ENCODE data around the gene CHURC1.

CHURC1 gene

GRCh38 chr14:64914237-64915028 is at the start of gene CHURC1:
Gene CHURC1, plus strand, starts transcription at chr14:64914455. Its CDS starts 41 bp downstream, at chr14:64914496.
- CTCF ChIA-PET = interaction anchor here (1.0 to 2.7 kb wide), 6 partner anchors 9 to 113 kb away, joined by 3 to 14 read pairs (median 4); no protein-coding TSS in a partner anchor
- POLR2A ChIA-PET = interaction anchor here (0.6 to 0.9 kb wide), 5 partner anchors 9 to 526 kb away, joined by 3 to 4 read pairs (median 3); no protein-coding TSS in a partner anchor
- TF ChIP-seq CTCF (IDR thresholded peaks at IDR 0.05; ENCODE audit: insufficient read depth, low read length, missing control alignments) = no peak
- H3K4me3 ChIP-seq (ENCODE audit: low read depth, low read length) = peak within 1 kb of the TSS; percentile 98
- peak; percentile 84 for DNase-seq (ENCODE audit: low read depth, low spot score)

- no peak for DNase-seq (ENCODE audit: low read depth, low spot score)
- POLR2A ChIA-PET = no interaction called here
- CTCF ChIA-PET = interaction anchor here (1.0 to 3.0 kb wide), 3 partner anchors 24 to 59 kb away, joined by 3 to 16 read pairs (median 6); no protein-coding TSS in a partner anchor
- H3K4me3 ChIP-seq (ENCODE audit: low read depth, low read length) = no peak overlapping the region
- no peak for TF ChIP-seq CTCF (IDR thresholded peaks at IDR 0.05; ENCODE audit: insufficient read depth, low read length, missing control alignments)
Observed at GRCh38 chr14:64865109-64865508, 49.1 kb upstream of the CHURC1 start.

- no peak for TF ChIP-seq CTCF (IDR thresholded peaks at IDR 0.05; ENCODE audit: insufficient read depth, low read length, missing control alignments)
- no peak for DNase-seq (ENCODE audit: low read depth, low spot score)
- no peak overlapping the region for H3K4me3 ChIP-seq (ENCODE audit: low read depth, low read length)
- ChIA-PET POLR2A (no interaction called here), CTCF (interaction anchor here (1.0 to 3.0 kb wide), 3 partner anchors 25 to 65 kb away, joined by 3 to 16 read pairs (median 6); no protein-coding TSS in a partner anchor)
Observed at GRCh38 chr14:64865992-64866391, 48.3 kb upstream of the CHURC1 start.

GRCh38 chr14:64867182-64867581 is 47.1 kb upstream of the CHURC1 start:
- DNase-seq (ENCODE audit: low read depth, low spot score) = no peak
- ChIA-PET POLR2A (no interaction called here), CTCF (interaction anchor here (1.0 to 3.0 kb wide), 3 partner anchors 26 to 45 kb away, joined by 3 to 6 read pairs (median 4); no protein-coding TSS in a partner anchor)

GRCh38 chr14:64868379-64868778 is 45.9 kb upstream of the CHURC1 start:
- CTCF ChIA-PET = interaction anchor here (1.0 to 2.2 kb wide), 6 partner anchors 12 to 198 kb away, joined by 3 to 16 read pairs (median 4); no protein-coding TSS in a partner anchor
- no peak overlapping the region for H3K4me3 ChIP-seq (ENCODE audit: low read depth, low read length)
- POLR2A ChIA-PET = no interaction called here
- no peak for TF ChIP-seq CTCF (IDR thresholded peaks at IDR 0.05; ENCODE audit: insufficient read depth, low read length, missing control alignments)
- no peak for DNase-seq (ENCODE audit: low read depth, low spot score)

More at GRCh38 chr14:64867182-64867581, 47.1 kb upstream of the CHURC1 start:
- TF ChIP-seq CTCF (IDR thresholded peaks at IDR 0.05; ENCODE audit: insufficient read depth, low read length, missing control alignments) = no peak
- H3K4me3 ChIP-seq (ENCODE audit: low read depth, low read length) = no peak overlapping the region

- ChIA-PET CTCF (interaction anchor here (1.0 to 2.2 kb wide), 6 partner anchors 12 to 198 kb away, joined by 3 to 16 read pairs (median 4); no protein-coding TSS in a partner anchor), POLR2A (interaction anchor here (0.6 kb wide), 1 partner anchor 11 kb away, joined by 3 read pairs; no protein-coding TSS in a partner anchor)
- H3K4me3 ChIP-seq (ENCODE audit: low read depth, low read length) = no peak overlapping the region
- TF ChIP-seq CTCF (IDR thresholded peaks at IDR 0.05; ENCODE audit: insufficient read depth, low read length, missing control alignments) = no peak
- DNase-seq (ENCODE audit: low read depth, low spot score) = no peak
Observed at GRCh38 chr14:64868841-64869240, 45.4 kb upstream of the CHURC1 start.

Measured in AG04449 (cell line).